NOMO-1 treated with dmso at 0.1 percent for 144 hours (cell line): ENCODE results near the gene CTAG1A.
"Not testable (repeated sequence)": the region's sequence is repeated elsewhere in the genome, so short reads cannot be mapped to it uniquely, and the experiment has no call there.

Experiments
- DNase-seq: peaks from one replicate; lab custom pipeline; 2025; ENCODE audit not compliant: unreplicated experiment; lab: John Stamatoyannopoulos, UW

The CTAG1A gene

DNA sequence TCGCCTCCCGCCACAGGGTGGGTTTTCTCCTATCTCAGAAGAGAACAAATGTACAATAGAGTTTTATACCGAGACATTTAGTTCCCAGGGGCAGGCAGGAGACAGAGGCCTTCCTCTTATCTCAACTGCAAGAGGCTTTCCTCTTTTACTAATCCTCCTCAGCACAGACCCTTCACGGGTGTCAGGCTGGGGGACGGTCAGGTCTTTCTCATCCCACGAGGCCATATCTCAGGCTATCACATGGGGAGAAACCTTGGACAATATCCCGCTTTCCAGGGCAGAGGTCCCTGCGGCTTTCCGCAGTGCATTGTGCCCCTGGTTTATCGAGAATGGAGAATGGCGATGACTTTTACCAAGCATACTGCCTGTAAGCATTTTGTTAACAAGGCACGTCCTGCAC lies 23.9 kb downstream of the CTAG1A start:
- not testable (repeated sequence) for DNase-seq

DNA sequence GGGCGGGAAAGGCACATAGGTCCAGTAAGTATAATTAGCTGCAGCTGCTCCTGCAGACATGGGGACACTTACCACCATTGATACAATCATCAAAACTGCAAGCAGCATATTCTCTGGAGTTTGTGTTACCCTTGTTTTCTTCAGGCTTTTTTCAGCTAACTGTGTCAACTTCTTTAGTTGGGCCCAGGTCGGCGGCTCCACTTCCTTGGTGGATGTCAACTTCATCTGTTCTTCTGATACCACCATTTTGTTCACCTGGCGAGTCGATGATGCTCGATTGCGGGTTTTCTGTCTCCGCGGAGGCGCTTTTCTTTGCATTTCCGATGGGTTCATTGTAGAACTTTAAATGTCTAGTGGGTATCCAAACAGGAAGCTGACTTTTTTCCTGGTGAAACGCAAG lies 26.2 kb downstream of the CTAG1A start:
- not testable (repeated sequence) for DNase-seq

DNA sequence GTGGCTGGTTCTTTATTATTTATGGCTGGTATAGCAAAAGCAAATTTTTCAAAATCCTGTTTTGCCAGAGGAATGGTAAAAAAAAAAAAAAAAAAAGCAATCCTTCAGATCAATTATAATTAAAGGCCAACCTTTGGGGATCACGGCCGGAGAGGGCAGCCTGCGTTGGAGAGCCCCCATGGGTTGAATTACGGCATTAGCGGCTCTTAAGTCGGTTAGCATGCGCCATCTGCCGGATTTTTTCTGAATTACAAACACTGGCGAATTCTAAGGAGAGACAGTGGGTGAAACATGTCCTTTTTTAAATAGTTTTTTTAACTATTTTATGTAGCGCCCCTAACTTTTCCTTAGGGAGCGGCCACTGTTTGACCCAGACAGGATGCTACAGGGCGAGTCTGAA lies 28.7 kb downstream of the CTAG1A start:
- not testable (repeated sequence) for DNase-seq

DNA sequence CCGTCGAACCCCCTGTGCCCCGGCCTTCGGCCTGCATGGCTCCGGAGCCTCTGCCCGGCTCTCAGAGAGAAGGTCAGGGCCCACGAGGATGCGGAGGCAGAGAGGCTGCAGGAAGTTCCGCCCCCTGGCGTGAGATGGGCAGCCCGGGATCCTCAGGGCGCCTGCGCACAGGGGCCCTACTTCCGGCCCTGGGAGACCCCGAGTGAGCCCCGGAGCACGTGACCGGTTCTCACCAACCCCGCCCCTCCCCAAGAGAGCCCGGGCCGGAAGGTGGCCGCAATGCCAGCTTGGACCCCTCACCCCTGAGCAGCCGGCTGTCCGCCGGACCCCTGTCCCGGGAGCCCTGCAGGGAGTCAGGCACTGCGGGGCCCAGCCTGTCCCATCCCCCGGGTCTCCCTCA lies 34.2 kb downstream of the CTAG1A start, which contains the start of gene CTAG1B:
CTAG1B (minus strand) TSS at position 101 of the 400 bp plus-strand sequence; CDS start at position 37, 64 bp downstream.
- DNase-seq, result not testable (repeated sequence)

DNA sequence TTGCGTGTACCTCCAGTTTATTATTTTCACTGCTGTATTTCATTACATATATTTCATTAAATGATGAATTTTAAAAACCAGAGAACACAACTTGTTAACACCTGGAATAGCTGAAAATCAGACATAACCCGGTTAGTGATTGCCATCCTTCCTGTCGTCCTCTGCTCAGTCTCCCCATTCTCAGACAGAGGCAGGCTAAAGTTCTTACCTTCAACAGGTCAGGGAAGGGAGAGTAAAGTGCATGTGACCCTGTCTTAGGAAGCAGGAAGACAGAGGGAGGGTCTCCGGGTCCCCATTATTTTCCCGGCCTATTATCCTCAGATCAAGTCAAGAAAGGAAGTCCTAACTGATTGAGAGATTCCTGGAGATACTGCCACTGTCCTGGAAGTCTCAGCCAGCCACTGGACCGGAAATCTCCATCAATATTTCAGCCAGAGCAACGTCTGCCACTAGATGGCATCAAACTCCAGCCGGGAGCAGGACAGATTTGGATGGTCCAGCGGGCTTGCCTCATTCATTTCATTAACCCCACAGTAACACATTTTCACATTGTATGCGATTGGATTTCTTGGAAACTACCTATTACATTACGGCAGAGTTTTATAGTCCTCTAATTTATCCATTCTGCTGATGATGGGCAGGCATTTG lies 36.0 kb downstream of the CTAG1A start:
- not testable (repeated sequence) for DNase-seq

DNA sequence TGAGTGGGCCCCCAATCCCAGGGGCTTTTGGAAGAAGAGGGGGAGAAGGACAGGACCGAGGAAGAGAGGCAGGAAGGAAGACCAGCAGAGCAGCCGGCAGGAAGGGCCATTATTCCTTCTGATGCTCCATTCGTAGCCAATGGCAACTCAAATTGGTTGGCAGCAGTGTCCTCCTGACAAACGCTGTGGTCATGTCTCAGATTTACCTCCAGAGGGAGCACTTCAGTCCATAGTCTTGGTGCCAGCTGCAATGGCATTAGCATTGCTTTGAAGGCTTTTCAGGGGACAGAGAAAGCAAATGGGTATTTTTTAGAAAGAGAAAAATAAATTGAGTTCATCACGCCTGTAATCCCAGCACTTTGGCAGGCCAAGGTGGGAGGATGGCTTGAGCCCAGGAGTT lies 44.0 kb downstream of the CTAG1A start:
- not testable (repeated sequence) for DNase-seq

DNA sequence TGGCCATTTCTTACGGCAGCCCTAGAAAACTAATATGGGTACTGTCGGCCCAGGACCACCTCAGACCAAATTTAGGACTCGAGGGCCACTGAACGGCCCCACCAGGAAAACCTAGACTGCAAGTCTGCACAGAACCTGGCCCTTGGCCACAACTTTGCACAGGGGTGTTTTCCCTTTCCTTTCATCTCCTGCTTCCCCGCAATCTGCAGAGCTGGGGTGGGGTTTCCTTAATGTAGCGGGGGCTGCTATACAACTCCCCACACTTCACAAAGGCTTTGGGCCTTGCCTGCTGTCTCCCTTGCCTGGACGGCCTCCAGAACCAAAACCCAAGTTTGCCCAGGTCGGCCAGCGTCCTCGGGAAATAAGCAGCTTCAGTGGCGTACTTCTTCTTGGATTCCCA lies 46.0 kb downstream of the CTAG1A start:
- DNase-seq, result not testable (repeated sequence)

DNA sequence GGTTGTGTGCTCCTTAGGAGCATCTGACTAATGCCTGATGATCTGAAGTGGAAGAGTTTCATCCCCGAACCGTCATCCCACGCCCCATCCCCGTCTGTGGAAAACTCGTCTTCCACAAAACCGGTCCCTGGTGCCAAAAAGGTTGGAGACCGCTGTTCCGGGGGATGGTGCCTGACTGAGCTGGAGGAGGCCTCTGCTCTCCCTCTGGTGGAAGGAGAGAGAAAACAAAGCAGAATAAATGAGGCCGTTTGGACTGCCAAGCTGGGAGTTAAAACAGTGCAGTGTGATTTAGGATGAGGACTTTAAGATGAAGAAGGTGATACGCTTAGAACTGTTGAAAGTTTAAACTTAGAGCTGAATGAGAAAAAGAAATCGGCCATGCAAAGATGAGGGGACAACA lies 48.7 kb downstream of the CTAG1A start:
- not testable (repeated sequence) for DNase-seq
